ENCODE results near the gene EXT2. TPM values are rescaled to one million over a fixed set of nuclear protein-coding genes. Genes with fewer than 3 reads are reported as not detected.

The EXT2 gene
- polyA plus RNA-seq, 1 donor from 2014 or later, result 77.5 TPM

- no peak overlapping the region for H3K4me3 ChIP-seq (ENCODE audit: low read length)
- no peaks in the 10 kb centered on the region for H3K9me2 ChIP-seq (ENCODE audit: insufficient read depth, low read length)
- H2AFZ ChIP-seq (ENCODE audit: low read depth, low read length), result no peak overlapping the region
- H3K27me3 ChIP-seq (ENCODE audit: insufficient read depth, low read depth, low read length), result no peaks in the 10 kb centered on the region
- H3K36me3 ChIP-seq (ENCODE audit: insufficient read depth, low read length), result peaks cover 6% of the 10 kb centered on the region
- H3K4me2 ChIP-seq (ENCODE audit: low read length), result no peak overlapping the region
- TF ChIP-seq EP300 (conservative IDR thresholded peaks at IDR 0.05; ENCODE audit: poor library complexity, severe bottlenecking) (no peak), EZH2 (IDR thresholded peaks at IDR 0.05; ENCODE audit: borderline replicate concordance, insufficient read depth, low read length, poor library complexity, severe bottlenecking) (no peak), MXI1 (conservative IDR thresholded peaks at IDR 0.05; ENCODE audit: poor library complexity, severe bottlenecking) (no peak), RAD21 (conservative IDR thresholded peaks at IDR 0.05) (no peak), SMC3 (conservative IDR thresholded peaks at IDR 0.05; ENCODE audit: poor library complexity) (no peak), POLR2AphosphoS5 (IDR thresholded peaks at IDR 0.05) (no peak), TAF1 (IDR thresholded peaks at IDR 0.05; ENCODE audit: low read depth) (no peak)
- TF ChIP-seq, protein P1, sequence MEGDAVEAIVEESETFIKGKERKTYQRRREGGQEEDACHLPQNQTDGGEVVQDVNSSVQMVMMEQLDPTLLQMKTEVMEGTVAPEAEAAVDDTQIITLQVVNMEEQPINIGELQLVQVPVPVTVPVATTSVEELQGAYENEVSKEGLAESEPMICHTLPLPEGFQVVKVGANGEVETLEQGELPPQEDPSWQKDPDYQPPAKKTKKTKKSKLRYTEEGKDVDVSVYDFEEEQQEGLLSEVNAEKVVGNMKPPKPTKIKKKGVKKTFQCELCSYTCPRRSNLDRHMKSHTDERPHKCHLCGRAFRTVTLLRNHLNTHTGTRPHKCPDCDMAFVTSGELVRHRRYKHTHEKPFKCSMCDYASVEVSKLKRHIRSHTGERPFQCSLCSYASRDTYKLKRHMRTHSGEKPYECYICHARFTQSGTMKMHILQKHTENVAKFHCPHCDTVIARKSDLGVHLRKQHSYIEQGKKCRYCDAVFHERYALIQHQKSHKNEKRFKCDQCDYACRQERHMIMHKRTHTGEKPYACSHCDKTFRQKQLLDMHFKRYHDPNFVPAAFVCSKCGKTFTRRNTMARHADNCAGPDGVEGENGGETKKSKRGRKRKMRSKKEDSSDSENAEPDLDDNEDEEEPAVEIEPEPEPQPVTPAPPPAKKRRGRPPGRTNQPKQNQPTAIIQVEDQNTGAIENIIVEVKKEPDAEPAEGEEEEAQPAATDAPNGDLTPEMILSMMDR (IDR thresholded peaks at IDR 0.05; ENCODE audit: poor library complexity, severe bottlenecking), result no peak
- TF ChIP-seq, protein P2, sequence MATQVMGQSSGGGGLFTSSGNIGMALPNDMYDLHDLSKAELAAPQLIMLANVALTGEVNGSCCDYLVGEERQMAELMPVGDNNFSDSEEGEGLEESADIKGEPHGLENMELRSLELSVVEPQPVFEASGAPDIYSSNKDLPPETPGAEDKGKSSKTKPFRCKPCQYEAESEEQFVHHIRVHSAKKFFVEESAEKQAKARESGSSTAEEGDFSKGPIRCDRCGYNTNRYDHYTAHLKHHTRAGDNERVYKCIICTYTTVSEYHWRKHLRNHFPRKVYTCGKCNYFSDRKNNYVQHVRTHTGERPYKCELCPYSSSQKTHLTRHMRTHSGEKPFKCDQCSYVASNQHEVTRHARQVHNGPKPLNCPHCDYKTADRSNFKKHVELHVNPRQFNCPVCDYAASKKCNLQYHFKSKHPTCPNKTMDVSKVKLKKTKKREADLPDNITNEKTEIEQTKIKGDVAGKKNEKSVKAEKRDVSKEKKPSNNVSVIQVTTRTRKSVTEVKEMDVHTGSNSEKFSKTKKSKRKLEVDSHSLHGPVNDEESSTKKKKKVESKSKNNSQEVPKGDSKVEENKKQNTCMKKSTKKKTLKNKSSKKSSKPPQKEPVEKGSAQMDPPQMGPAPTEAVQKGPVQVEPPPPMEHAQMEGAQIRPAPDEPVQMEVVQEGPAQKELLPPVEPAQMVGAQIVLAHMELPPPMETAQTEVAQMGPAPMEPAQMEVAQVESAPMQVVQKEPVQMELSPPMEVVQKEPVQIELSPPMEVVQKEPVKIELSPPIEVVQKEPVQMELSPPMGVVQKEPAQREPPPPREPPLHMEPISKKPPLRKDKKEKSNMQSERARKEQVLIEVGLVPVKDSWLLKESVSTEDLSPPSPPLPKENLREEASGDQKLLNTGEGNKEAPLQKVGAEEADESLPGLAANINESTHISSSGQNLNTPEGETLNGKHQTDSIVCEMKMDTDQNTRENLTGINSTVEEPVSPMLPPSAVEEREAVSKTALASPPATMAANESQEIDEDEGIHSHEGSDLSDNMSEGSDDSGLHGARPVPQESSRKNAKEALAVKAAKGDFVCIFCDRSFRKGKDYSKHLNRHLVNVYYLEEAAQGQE (IDR thresholded peaks at IDR 0.05; ENCODE audit: borderline replicate concordance), result no peak
- no peaks in the 10 kb centered on the region for H3F3A ChIP-seq (ENCODE audit: insufficient read depth, low read length, poor library complexity, severe bottlenecking)
- no peak overlapping the region for H3K9ac ChIP-seq (ENCODE audit: low read length)
- no peaks in the 10 kb centered on the region for H3K9me3 ChIP-seq (ENCODE audit: low read length)
- H3K79me2 ChIP-seq (replicated peaks; ENCODE audit: insufficient read depth, low read length), result no peaks in the 10 kb centered on the region
- H4K20me1 ChIP-seq (ENCODE audit: insufficient read depth), result no peaks in the 10 kb centered on the region
- no peak overlapping the region for H3K27ac ChIP-seq (ENCODE audit: low read length)
Measured at GRCh38 chr11:44130751-44131150, 35.3 kb downstream of the EXT2 start.

DNA sequence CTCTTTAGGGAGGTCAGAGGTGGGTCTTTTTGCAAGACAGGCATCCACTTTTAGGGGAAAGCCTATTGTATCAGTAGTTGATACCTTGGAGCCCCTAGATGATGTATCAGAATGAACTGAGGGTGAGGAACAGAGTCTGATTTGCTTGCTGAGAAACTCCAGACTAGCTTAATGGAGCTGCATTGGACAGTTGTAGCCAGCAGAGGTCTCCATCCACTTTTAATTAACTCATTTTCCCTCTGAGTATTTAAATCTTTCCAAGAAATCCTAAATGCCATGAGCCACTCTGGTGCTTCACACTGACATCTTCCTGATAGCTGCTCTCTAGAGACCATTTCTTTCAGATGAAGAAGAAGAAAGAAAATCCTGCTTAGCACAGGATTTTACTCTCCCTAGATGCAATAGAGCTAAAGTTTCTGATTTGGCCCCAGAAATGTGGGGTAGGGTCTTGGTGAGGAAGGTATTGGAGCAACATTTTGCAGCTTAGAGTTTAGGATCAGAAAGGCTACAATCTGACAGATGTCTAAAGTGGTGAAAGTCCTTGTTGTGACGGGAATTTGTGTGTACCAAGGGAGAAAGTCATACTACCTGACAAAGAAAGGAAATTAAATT, 38.0 kb downstream of the EXT2 start:
- Histone ChIP-seq H3K4me2 (ENCODE audit: low read length) (no peak overlapping the region), H3K9me2 (ENCODE audit: insufficient read depth, low read length) (no peaks in the 10 kb centered on the region), H3K27ac (ENCODE audit: low read length) (no peak overlapping the region), H3K36me3 (ENCODE audit: insufficient read depth, low read length) (peaks cover 6% of the 10 kb centered on the region), H3K9me3 (ENCODE audit: low read length) (no peaks in the 10 kb centered on the region), H3F3A (ENCODE audit: insufficient read depth, low read length, poor library complexity, severe bottlenecking) (no peaks in the 10 kb centered on the region), H3K4me3 (ENCODE audit: low read length) (no peak overlapping the region), H4K20me1 (ENCODE audit: insufficient read depth) (no peaks in the 10 kb centered on the region), H3K79me2 (replicated peaks; ENCODE audit: insufficient read depth, low read length) (no peaks in the 10 kb centered on the region), H2AFZ (ENCODE audit: low read depth, low read length) (no peak overlapping the region), H3K9ac (ENCODE audit: low read length) (no peak overlapping the region), H3K27me3 (ENCODE audit: insufficient read depth, low read depth, low read length) (no peaks in the 10 kb centered on the region)
- TF ChIP-seq TAF1 (IDR thresholded peaks at IDR 0.05; ENCODE audit: low read depth), result no peak
- no peak for TF ChIP-seq EZH2 (IDR thresholded peaks at IDR 0.05; ENCODE audit: borderline replicate concordance, insufficient read depth, low read length, poor library complexity, severe bottlenecking)
- peak; percentile 70 for TF ChIP-seq RAD21 (conservative IDR thresholded peaks at IDR 0.05)
- TF ChIP-seq MXI1 (conservative IDR thresholded peaks at IDR 0.05; ENCODE audit: poor library complexity, severe bottlenecking), result no peak
- TF ChIP-seq, protein P2 (IDR thresholded peaks at IDR 0.05; ENCODE audit: borderline replicate concordance), result peak; percentile 47
- TF ChIP-seq, protein P1 (IDR thresholded peaks at IDR 0.05; ENCODE audit: poor library complexity, severe bottlenecking), result peak; percentile 72
- peak; percentile 79 for TF ChIP-seq SMC3 (conservative IDR thresholded peaks at IDR 0.05; ENCODE audit: poor library complexity)
- TF ChIP-seq EP300 (conservative IDR thresholded peaks at IDR 0.05; ENCODE audit: poor library complexity, severe bottlenecking), result no peak
- TF ChIP-seq POLR2AphosphoS5 (IDR thresholded peaks at IDR 0.05), result no peak

Measured in neural cell (in vitro differentiated cells).